ENCODE data around the gene CLCNKA.

The CLCNKA gene

GRCh38 chr1:16066245-16066644 lies 44.4 kb downstream of the CLCNKA start:
- no peaks in the 10 kb centered on the region for H4K20me1 ChIP-seq (ENCODE audit: insufficient read depth, low read length)
- H3K4me3 ChIP-seq (ENCODE audit: low read length) = no peak overlapping the region
- H3K4me2 ChIP-seq (ENCODE audit: low read depth, low read length) = no peak overlapping the region
- no peak overlapping the region for H3K9ac ChIP-seq (ENCODE audit: low read length)
- H2AFZ ChIP-seq (ENCODE audit: low read length) = no peak overlapping the region
- H3K79me2 ChIP-seq (ENCODE audit: low read length) = no peaks in the 10 kb centered on the region
- H3K9me3 ChIP-seq (replicated peaks; ENCODE audit: insufficient read depth, low read length) = no peaks in the 10 kb centered on the region
- no peaks in the 10 kb centered on the region for H3F3A ChIP-seq (ENCODE audit: insufficient read depth, low read length)
- H3K4me1 ChIP-seq (ENCODE audit: low read length) = no peaks in the 10 kb centered on the region
- H3K27ac ChIP-seq (ENCODE audit: low read length) = no peak overlapping the region
- no peaks in the 10 kb centered on the region for H3K9me2 ChIP-seq (replicated peaks; ENCODE audit: insufficient read depth, low read length)
- H3K27me3 ChIP-seq (replicated peaks; ENCODE audit: insufficient read depth, low read length) = peaks cover 52% of the 10 kb centered on the region
- no peak for DNase-seq
- H3K36me3 ChIP-seq (replicated peaks; ENCODE audit: insufficient read depth, low read length) = no peaks in the 10 kb centered on the region
- TF ChIP-seq CTCF (IDR thresholded peaks at IDR 0.05; ENCODE audit: low read length) (no peak), EZH2 (optimal IDR thresholded peaks at IDR 0.05; ENCODE audit: low read depth, low read length) (no peak), EZH2phosphoT487 (IDR thresholded peaks at IDR 0.05; ENCODE audit: low read length) (no peak)

GRCh38 chr1:16067127-16067768 lies 45.4 kb downstream of the CLCNKA start:
- Histone ChIP-seq H3K9ac (ENCODE audit: low read length) (no peak overlapping the region), H3K27me3 (replicated peaks; ENCODE audit: insufficient read depth, low read length) (peaks cover 49% of the 10 kb centered on the region), H4K20me1 (ENCODE audit: insufficient read depth, low read length) (no peaks in the 10 kb centered on the region), H3K27ac (ENCODE audit: low read length) (no peak overlapping the region), H3K79me2 (ENCODE audit: low read length) (no peaks in the 10 kb centered on the region), H3F3A (ENCODE audit: insufficient read depth, low read length) (no peaks in the 10 kb centered on the region), H2AFZ (ENCODE audit: low read length) (no peak overlapping the region), H3K9me2 (replicated peaks; ENCODE audit: insufficient read depth, low read length) (no peaks in the 10 kb centered on the region), H3K36me3 (replicated peaks; ENCODE audit: insufficient read depth, low read length) (no peaks in the 10 kb centered on the region), H3K4me1 (ENCODE audit: low read length) (no peaks in the 10 kb centered on the region), H3K4me3 (ENCODE audit: low read length) (no peak overlapping the region), H3K9me3 (replicated peaks; ENCODE audit: insufficient read depth, low read length) (no peaks in the 10 kb centered on the region), H3K4me2 (ENCODE audit: low read depth, low read length) (no peak overlapping the region)
- DNase-seq = no peak
- TF ChIP-seq EZH2 (optimal IDR thresholded peaks at IDR 0.05; ENCODE audit: low read depth, low read length) (no peak), CTCF (IDR thresholded peaks at IDR 0.05; ENCODE audit: low read length) (no peak), EZH2phosphoT487 (IDR thresholded peaks at IDR 0.05; ENCODE audit: low read length) (no peak)

GRCh38 chr1:16067933-16068332 lies 46.1 kb downstream of the CLCNKA start:
- Histone ChIP-seq H4K20me1 (ENCODE audit: insufficient read depth, low read length) (no peaks in the 10 kb centered on the region), H3F3A (ENCODE audit: insufficient read depth, low read length) (no peaks in the 10 kb centered on the region), H3K4me2 (ENCODE audit: low read depth, low read length) (no peak overlapping the region), H3K27me3 (replicated peaks; ENCODE audit: insufficient read depth, low read length) (peaks cover 45% of the 10 kb centered on the region), H3K4me3 (ENCODE audit: low read length) (no peak overlapping the region), H3K9ac (ENCODE audit: low read length) (no peak overlapping the region), H3K36me3 (replicated peaks; ENCODE audit: insufficient read depth, low read length) (no peaks in the 10 kb centered on the region), H3K4me1 (ENCODE audit: low read length) (no peaks in the 10 kb centered on the region), H3K79me2 (ENCODE audit: low read length) (no peaks in the 10 kb centered on the region), H2AFZ (ENCODE audit: low read length) (no peak overlapping the region), H3K9me3 (replicated peaks; ENCODE audit: insufficient read depth, low read length) (no peaks in the 10 kb centered on the region), H3K9me2 (replicated peaks; ENCODE audit: insufficient read depth, low read length) (no peaks in the 10 kb centered on the region), H3K27ac (ENCODE audit: low read length) (no peak overlapping the region)
- DNase-seq = no peak
- TF ChIP-seq CTCF (IDR thresholded peaks at IDR 0.05; ENCODE audit: low read length) (no peak), EZH2 (optimal IDR thresholded peaks at IDR 0.05; ENCODE audit: low read depth, low read length) (no peak), EZH2phosphoT487 (IDR thresholded peaks at IDR 0.05; ENCODE audit: low read length) (no peak)
